Kidney (tissue), 14 donors: ENCODE data around the gene IDH3B. TPM values are rescaled to one million over a fixed set of nuclear protein-coding genes. Genes with fewer than 3 reads are reported as not detected.

Source experiments
- DNase-seq, 5 donors: peaks; one replicate each; pipeline ENCODE4 v3.0.0-alpha.2; 2013 to 2020
- FAIRE-seq: peaks from 2 replicates; lab custom pipeline; 2012; peaks lifted over from hg19 to GRCh38; lab: Jason Lieb, UNC
- H3K27ac ChIP-seq, 2 donors: one replicate each; pipeline ENCODE4 v1.7.0; 2013; ENCODE audit warnings: low read depth in 2 of 2, low read length in 2 of 2, inconsistent platforms in 1 of 2
- H3K27me3 ChIP-seq: one replicate; pipeline ENCODE4 v1.7.1; 2013; ENCODE audit warnings: low read length, inconsistent platforms; ENCODE audit not compliant: control insufficient read depth, insufficient read depth
- H3K36me3 ChIP-seq, 3 donors: one replicate each; pipeline versions ENCODE4 v1.7.0 to v1.7.1; 2013; ENCODE audit warnings: low read length in 3 of 3, control low read depth in 1 of 3, inconsistent platforms in 1 of 3; ENCODE audit not compliant: insufficient read depth in 3 of 3, control insufficient read depth in 2 of 3
- H3K4me1 ChIP-seq, 3 donors: one replicate each; pipeline versions ENCODE4 v1.7.0 to v1.7.1; 2013; ENCODE audit warnings: low read length in 3 of 3, inconsistent platforms in 1 of 3, low read depth in 1 of 3; ENCODE audit not compliant: control insufficient read depth in 2 of 3, insufficient read depth in 2 of 3
- H3K4me3 ChIP-seq, 3 donors: one replicate each; pipeline versions ENCODE4 v1.7.0 to v1.8.1; 2013; ENCODE audit warnings: low read length in 3 of 3, control low read depth in 1 of 3, inconsistent platforms in 1 of 3
- H3K9ac ChIP-seq, 3 donors: one replicate each; pipeline versions ENCODE4 v1.7.0 to v1.7.1; 2013; ENCODE audit warnings: low read length in 3 of 3, control low read depth in 1 of 3, inconsistent platforms in 1 of 3
- H3K9me3 ChIP-seq, 3 donors: one replicate each; pipeline versions ENCODE4 v1.7.0 to v1.7.1; 2013; ENCODE audit warnings: low read length in 3 of 3, control low read depth in 1 of 3, inconsistent platforms in 1 of 3; ENCODE audit not compliant: control insufficient read depth in 2 of 3, insufficient read depth in 1 of 3
- CTCF ChIP-seq: IDR thresholded peaks from 3 replicates; pipeline ENCODE4 v1.5.1; 2012; ENCODE audit warnings: mild to moderate bottlenecking, moderate library complexity, borderline replicate concordance; ENCODE audit not compliant: insufficient read depth; ENCODE audit errors: extremely low read depth
- intact Hi-C: fragments of 100-400 bp; cut with DNase I; formaldehyde crosslinking; loops from one replicate; pipeline ENCODE4 v1.11.1; 2022
- polyA plus RNA-seq: library from polyadenylated mRNA; stranded (reverse); fragments of 350-450 nt; fragmentation: Illumina TruSeq; extraction: RNeasy Lipid Tissue Mini Kit (QIAGEN cat#74804); gene quantifications from one replicate; pipeline ENCODE4 v1.2.3, GENCODE V29; 2014; ENCODE audit warnings: low read depth, low replicate concordance; ENCODE audit not compliant: insufficient read depth
- total RNA-seq: library from RNA; stranded (reverse); fragmentation: NEBNext Ultra II Directional; extraction: Animal tissue kit (Norgen Biotek cat#: 25700); gene quantifications from one replicate; pipeline ENCODE4 v1.2.1, GENCODE V29; 2021
- donor health status: control.
- donor health status: control.
- donor health status: control.
- donor health status: control.
- donor health status: control.
- donor health status: DM: yes; HTN: yes; CAD: no.
- donor health status: Normal renal cell carcinoma (clear cell type).

The IDH3B gene
- total and polyA plus RNA-seq, 2 donors from 2014 or later: 77.3 to 134 TPM

GRCh38 chr20:2651772-2652723 is 12.0 kb downstream of the IDH3B start, which contains the start of gene NOP56:
Gene NOP56, plus strand, starts transcription at chr20:2652632. Its CDS starts 29 bp downstream, at chr20:2652661.
- peak within 1 kb of the TSS; percentile 92 to 96 (median 95) for H3K4me3 ChIP-seq
- H3K9me3 ChIP-seq: no peaks in the 10 kb centered on the region
- H3K27me3 ChIP-seq: no peaks in the 10 kb centered on the region
- TF ChIP-seq CTCF: no peak
- FAIRE-seq: no peak
- intact Hi-C loops: no loop called here
- H3K4me1 ChIP-seq: peaks cover 0 to 11% (median 5%) of the 10 kb centered on the region in 3 donors
- DNase-seq: peak; percentile 95 to 98 (median 96)
- peak within 1 kb of the TSS; percentile 91 to 95 (median 93) for H3K9ac ChIP-seq
- peak within 1 kb of the TSS; percentile 83 to 87 for H3K27ac ChIP-seq
- H3K36me3 ChIP-seq: peaks cover 20 to 30% (median 20%) of the 10 kb centered on the region in 3 donors

GRCh38 chr20:2643708-2644107 is 20.3 kb downstream of the IDH3B start:
- Histone ChIP-seq H3K27ac (no peak overlapping the region), H3K36me3 (no peaks in the 10 kb centered on the region), H3K9me3 (no peaks in the 10 kb centered on the region), H3K4me3 (no peak overlapping the region), H3K4me1 (no peaks in the 10 kb centered on the region), H3K27me3 (no peaks in the 10 kb centered on the region), H3K9ac (no peak overlapping the region)
- TF ChIP-seq CTCF: no peak
- intact Hi-C loops: no loop called here
- FAIRE-seq (no peak), DNase-seq (no peak)

GRCh38 chr20:2640899-2641298 is 23.1 kb downstream of the IDH3B start:
- Histone ChIP-seq H3K9ac (no peak overlapping the region), H3K27ac (no peak overlapping the region), H3K9me3 (no peaks in the 10 kb centered on the region), H3K36me3 (no peaks in the 10 kb centered on the region), H3K27me3 (no peaks in the 10 kb centered on the region), H3K4me3 (no peak overlapping the region), H3K4me1 (no peaks in the 10 kb centered on the region)
- intact Hi-C loops: no loop called here
- no peak for TF ChIP-seq CTCF
- no peak for FAIRE-seq
- no peak for DNase-seq
